Brain microvascular endothelial cell (primary cell): ENCODE data around the gene ITGA8.
A peak's percentile ranks its signal among the peaks of the same experiment; 100 is the strongest.

Experiments used
- DNase-seq: peaks from one replicate; pipeline ENCODE4 v3.0.0-alpha.2; 2020
- H3K27ac ChIP-seq: fragments of 250-450 bp; sonication (Bioruptor Pico); 2 replicates; pipeline ENCODE4 v1.5.1; 2020; ENCODE audit warnings: mild to moderate bottlenecking, moderate library complexity
- H3K27me3 ChIP-seq: fragments of 250-450 bp; sonication (Bioruptor Pico); replicated peaks from 2 replicates; pipeline ENCODE4 v1.5.1; 2020; ENCODE audit warnings: mild to moderate bottlenecking
- H3K36me3 ChIP-seq: fragments of 250-450 bp; sonication (Bioruptor Pico); replicated peaks from 2 replicates; pipeline ENCODE4 v1.5.1; 2020; ENCODE audit warnings: mild to moderate bottlenecking
- H3K4me3 ChIP-seq: 2 replicates; pipeline ENCODE4 v1.5.1; 2011; ENCODE audit warnings: low read depth, mild to moderate bottlenecking, control low read depth, low read length, moderate library complexity
- CTCF ChIP-seq: IDR thresholded peaks from 2 replicates; pipeline ENCODE4 v1.5.1; 2011; ENCODE audit warnings: low read depth, mild to moderate bottlenecking, moderate library complexity, low read length, control low read depth, inconsistent platforms; ENCODE audit errors: missing control alignments
- in situ Hi-C: cut with HindIII; loops from 2 replicates; pipeline ENCODE4 v1.10.0; 2017; ENCODE audit warnings: low sequenced_read_pairs, low pct_ligation_motif_present

Gene ITGA8

GRCh38 chr10:15579605-15580004, 140.1 kb downstream of the ITGA8 start:
- no peak for TF ChIP-seq CTCF
- H3K27ac ChIP-seq, result no peak overlapping the region
- H3K4me3 ChIP-seq, result no peak overlapping the region
- no peaks in the 10 kb centered on the region for H3K27me3 ChIP-seq
- in situ Hi-C loops, result no loop called here
- H3K36me3 ChIP-seq, result no peaks in the 10 kb centered on the region
- DNase-seq, result no peak

GRCh38 chr10:15572531-15573045, 147.1 kb downstream of the ITGA8 start:
- H3K27me3 ChIP-seq, result no peaks in the 10 kb centered on the region
- in situ Hi-C loops, result no loop called here
- H3K4me3 ChIP-seq, result no peak overlapping the region
- H3K36me3 ChIP-seq, result no peaks in the 10 kb centered on the region
- no peak overlapping the region for H3K27ac ChIP-seq
- TF ChIP-seq CTCF, result no peak
- DNase-seq, result no peak

DNA sequence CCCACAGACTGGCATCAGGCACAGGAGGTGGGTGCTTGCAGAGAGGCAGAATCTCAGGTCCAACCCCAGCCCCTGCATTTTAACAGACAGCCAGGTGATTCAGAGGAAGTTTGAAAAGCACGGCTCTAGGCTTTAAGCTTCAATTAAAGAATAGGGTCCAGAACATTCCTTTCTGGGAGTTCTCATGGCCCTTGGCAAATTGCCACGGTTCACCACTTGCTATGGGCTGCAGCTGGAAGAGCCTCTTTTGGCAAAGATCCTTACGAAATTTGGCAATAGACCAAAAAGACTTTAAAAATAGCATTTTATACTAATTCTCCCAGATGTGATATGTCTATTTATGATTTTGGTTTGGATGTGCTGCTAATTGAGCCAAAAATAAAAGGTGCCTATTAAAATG, 148.1 kb downstream of the ITGA8 start:
- no peaks in the 10 kb centered on the region for H3K36me3 ChIP-seq
- no peaks in the 10 kb centered on the region for H3K27me3 ChIP-seq
- in situ Hi-C loops, result no loop called here
- TF ChIP-seq CTCF, result no peak
- H3K27ac ChIP-seq, result no peak overlapping the region
- H3K4me3 ChIP-seq, result no peak overlapping the region
- peak; percentile 66 for DNase-seq

DNA sequence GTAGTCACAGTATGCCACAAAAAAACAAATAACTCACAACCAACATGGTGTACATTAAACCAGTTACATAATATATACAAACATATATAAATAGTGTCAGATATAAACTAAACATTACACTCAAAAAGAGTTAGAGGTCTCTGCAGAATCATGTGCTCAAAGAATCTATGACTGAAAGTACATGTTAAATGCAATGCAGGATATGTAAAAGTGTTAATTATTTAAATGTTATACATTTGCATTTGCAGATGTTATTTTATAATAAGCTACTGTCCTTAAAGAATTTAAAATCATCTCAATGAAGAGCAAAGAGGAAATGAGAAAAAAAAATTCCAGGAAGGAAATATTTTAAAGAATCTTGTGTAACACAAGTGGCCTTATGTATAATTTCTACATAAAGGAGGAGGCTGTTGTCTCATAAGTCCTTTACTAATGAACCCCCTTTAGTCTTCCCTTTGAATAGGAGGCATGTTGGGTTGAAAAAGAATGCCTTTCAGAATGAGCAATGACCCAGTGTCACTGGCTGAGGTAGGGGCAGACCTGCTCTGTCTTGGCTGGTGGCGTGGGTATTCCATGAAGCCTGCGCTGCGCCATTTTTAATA, 148.9 kb downstream of the ITGA8 start:
- Histone ChIP-seq H3K27me3 (no peaks in the 10 kb centered on the region), H3K27ac (no peak overlapping the region), H3K36me3 (no peaks in the 10 kb centered on the region), H3K4me3 (no peak overlapping the region)
- no peak for DNase-seq
- in situ Hi-C loops, result no loop called here
- no peak for TF ChIP-seq CTCF

DNA sequence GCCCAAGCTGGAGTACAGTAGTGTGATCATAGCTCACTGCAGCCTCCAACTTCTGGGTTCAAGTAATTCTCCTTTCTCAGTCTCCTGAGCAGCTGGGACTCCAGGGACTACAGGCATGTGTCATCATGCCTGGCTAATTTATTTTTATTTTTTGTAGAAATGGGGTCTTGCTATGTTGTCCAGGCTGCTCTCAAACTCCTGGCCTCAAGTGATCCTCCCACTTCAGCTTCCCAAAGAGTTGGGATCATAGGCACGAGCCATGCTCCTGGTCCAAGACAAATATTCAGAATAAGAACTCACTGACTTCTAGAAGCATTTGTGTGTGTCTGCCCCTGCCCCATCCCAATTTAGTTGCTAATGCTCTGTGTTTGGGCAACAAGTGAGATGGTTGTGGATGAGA, 151.8 kb downstream of the ITGA8 start:
- TF ChIP-seq CTCF, result no peak
- Histone ChIP-seq H3K4me3 (no peak overlapping the region), H3K27ac (no peak overlapping the region), H3K36me3 (no peaks in the 10 kb centered on the region), H3K27me3 (no peaks in the 10 kb centered on the region)
- no peak for DNase-seq
- in situ Hi-C loops, result no loop called here

DNA sequence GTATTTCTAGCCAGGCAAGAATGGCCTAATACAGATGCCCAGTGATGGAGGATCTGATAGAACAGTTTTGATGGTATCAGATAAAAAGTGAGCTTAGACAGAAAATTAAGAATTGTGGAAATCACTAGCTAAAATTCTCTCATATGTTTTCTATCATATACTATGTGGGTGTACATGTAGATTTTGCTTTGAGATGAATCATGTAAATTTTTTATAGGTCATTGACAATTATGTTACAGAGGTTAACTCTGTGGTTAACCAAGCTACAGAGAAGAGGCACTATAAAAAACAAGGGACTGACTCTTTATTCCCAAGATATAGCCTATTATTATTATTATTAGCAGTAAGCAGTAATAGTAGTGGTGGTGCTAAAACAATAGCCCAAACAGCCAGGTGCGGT, 156.5 kb downstream of the ITGA8 start:
- in situ Hi-C loops, result no loop called here
- no peak for TF ChIP-seq CTCF

More for the DNA sequence above, 156.5 kb downstream of the ITGA8 start:
- no peak for DNase-seq
- H3K36me3 ChIP-seq, result no peaks in the 10 kb centered on the region
- H3K27ac ChIP-seq, result no peak overlapping the region
- H3K27me3 ChIP-seq, result no peaks in the 10 kb centered on the region
- no peak overlapping the region for H3K4me3 ChIP-seq
